HCT116 (cell line): Measurements from ENCODE around the gene SPI1. TPM values are rescaled to one million over a fixed set of nuclear protein-coding genes. Genes with fewer than 3 reads are reported as not detected.

Experiments used
- ATAC-seq: fragments of 200-7000 bp; cut with Tn5 transposase; 2 replicates; pipeline ENCODE4 v1.9.1; 2020; ENCODE audit warnings: mild to moderate bottlenecking, moderate library complexity
- BruUV-seq: library from RNA; stranded (reverse); fragments of 400-500 nt; replicated peaks from 2 replicates; lab custom pipeline; 2021; lab: Mats Ljungman, UMichigan
- CTCF ChIA-PET: fragments of 300-600 bp; sonication (Branson Sonifier 250); formaldehyde crosslinking; loops from one replicate; lab custom pipeline; 2021; ENCODE audit warnings: antibody characterized with exemption; lab: Charles Lee
- POLR2A ChIA-PET: fragments of 300-600, 350-600 bp; sonication (Branson Sonifier 250); formaldehyde crosslinking; loops from one replicate; lab custom pipeline; 2021; ENCODE audit warnings: antibody characterized with exemption; lab: Charles Lee
- RAD21 ChIA-PET, 2 experiments: fragments of 300-600 bp; sonication (Branson Sonifier 250); formaldehyde crosslinking; loops; one replicate each; lab custom pipeline; 2023; ENCODE audit warnings: low total read pairs in 2 of 2; ENCODE audit not compliant: uncharacterized antibody in 2 of 2, unreplicated experiment in 2 of 2, low non-redundant PET in 1 of 2; lab: Charles Lee
- DNase-seq: peaks from one replicate; pipeline ENCODE4 v3.0.0-alpha.2; 2010; ENCODE audit warnings: low read depth, low spot score
- H2AFZ ChIP-seq: fragments of 200-600 bp; shearing (Covaris generic), sonication (generic); 2 replicates; pipeline ENCODE4 v1.6.1; 2017; ENCODE audit warnings: low read depth, mixed run types, mixed read lengths, antibody characterized with exemption, low read length; ENCODE audit not compliant: poor library complexity, severe bottlenecking
- H3K27ac ChIP-seq: 2 replicates; pipeline ENCODE4 v1.5.1; 2012; ENCODE audit warnings: low read depth, low read length
- H3K27me3 ChIP-seq: fragments of 200-600 bp; sonication (generic); 2 replicates; pipeline ENCODE4 v1.6.1; 2016; ENCODE audit warnings: mixed run types, low read length, mixed read lengths; ENCODE audit not compliant: insufficient read depth
- H3K36me3 ChIP-seq, 2 experiments: fragments of 200-500 bp in 1 of 2; fragments of 200-600 bp in 1 of 2; sonication (Bioruptor generic) in 1 of 2; sonication (generic) in 1 of 2; 2 replicates each; pipeline versions ENCODE4 v1.5.1 to v1.6.1; 2014 to 2016; ENCODE audit warnings: low read length in 2 of 2, inconsistent platforms in 1 of 2, mixed read lengths in 1 of 2, mixed run types in 1 of 2; ENCODE audit not compliant: insufficient read depth in 2 of 2, control insufficient read depth in 1 of 2
- H3K4me1 ChIP-seq, 2 experiments: fragments of 200-600 bp in 1 of 2; sonication (generic) in 1 of 2; 2 replicates each; pipeline versions ENCODE4 v1.5.1 to v1.6.1; 2012 to 2017; ENCODE audit warnings: low read length in 2 of 2, inconsistent platforms in 1 of 2, mild to moderate bottlenecking in 1 of 2, mixed read lengths in 1 of 2, mixed run types in 1 of 2, moderate library complexity in 1 of 2; ENCODE audit not compliant: insufficient read depth in 2 of 2, control insufficient read depth in 1 of 2
- H3K4me2 ChIP-seq: fragments of 200-600 bp; sonication (generic); 2 replicates; pipeline ENCODE4 v1.6.1; 2017; ENCODE audit warnings: mixed run types, low read length, mixed read lengths
- H3K4me3 ChIP-seq, 2 experiments: fragments of 200-600 bp in 1 of 2; sonication (generic) in 1 of 2; replicated peaks in 1 of 2; 2 replicates each; pipeline ENCODE4 v1.5.1; 2011 to 2016; ENCODE audit warnings: low read length in 2 of 2, control low read depth in 1 of 2, low read depth in 1 of 2, mild to moderate bottlenecking in 1 of 2, mixed read lengths in 1 of 2, mixed run types in 1 of 2
- H3K79me2 ChIP-seq: fragments of 200-600 bp; sonication (generic); 2 replicates; pipeline ENCODE4 v1.6.1; 2017; ENCODE audit warnings: mild to moderate bottlenecking, mixed run types, low read length, moderate library complexity, mixed read lengths; ENCODE audit not compliant: insufficient read depth
- H3K9ac ChIP-seq: fragments of 200-600 bp; sonication (generic); 2 replicates; pipeline ENCODE4 v1.6.1; 2016; ENCODE audit warnings: low read length, mixed read lengths
- H3K9me2 ChIP-seq: fragments of 200-600 bp; sonication (generic), shearing (Covaris generic); 2 replicates; pipeline ENCODE4 v1.6.1; 2017; ENCODE audit warnings: mixed run types, mild to moderate bottlenecking, moderate library complexity; ENCODE audit not compliant: insufficient read depth
- H3K9me3 ChIP-seq, 2 experiments: fragments of 200-500 bp in 1 of 2; fragments of 200-600 bp in 1 of 2; sonication (Bioruptor generic) in 1 of 2; sonication (generic) in 1 of 2; 2 replicates each; pipeline ENCODE4 v1.6.1; 2014 to 2017; ENCODE audit warnings: low read length in 2 of 2, mixed read lengths in 2 of 2, inconsistent platforms in 1 of 2, low read depth in 1 of 2, mild to moderate bottlenecking in 1 of 2, mixed run types in 1 of 2, moderate library complexity in 1 of 2; ENCODE audit not compliant: control insufficient read depth in 1 of 2, insufficient read depth in 1 of 2
- H4K20me1 ChIP-seq: fragments of 200-600 bp; sonication (generic), shearing (Covaris generic); 2 replicates; pipeline ENCODE4 v1.6.1; 2017; ENCODE audit warnings: mixed run types, mild to moderate bottlenecking, moderate library complexity; ENCODE audit not compliant: insufficient read depth
- ELF1 ChIP-seq: IDR thresholded peaks from 2 replicates; pipeline ENCODE4 v1.6.1; 2012; ENCODE audit warnings: low read depth, borderline replicate concordance
- EZH2 ChIP-seq: fragments of 200-600 bp; sonication (generic); IDR thresholded peaks from 2 replicates; pipeline ENCODE4 v1.6.1; 2017; ENCODE audit warnings: antibody characterized with exemption, mixed run types
- JUND ChIP-seq: IDR thresholded peaks from 2 replicates; pipeline ENCODE4 v1.6.1; 2012
- POLR2AphosphoS5 ChIP-seq: IDR thresholded peaks from 2 replicates; pipeline ENCODE4 v1.6.1; 2011; ENCODE audit warnings: mild to moderate bottlenecking, low read depth, low read length, moderate library complexity
- SRF ChIP-seq: IDR thresholded peaks from 2 replicates; pipeline ENCODE4 v1.6.1; 2012; ENCODE audit warnings: low read depth
- intact Hi-C: fragments of 100-400 bp; cut with micrococcal nuclease; formaldehyde crosslinking; loops from 2 replicates; pipeline ENCODE4 v1.10.0; 2022
- total RNA-seq: library from RNA; stranded (reverse); gene quantifications from one replicate; pipeline ENCODE4 v1.2.1, GENCODE V29; 2021; ENCODE audit not compliant: unreplicated experiment
- TF ChIP-seq, protein P1 (sequence below): IDR thresholded peaks from 2 replicates; pipeline ENCODE4 v1.6.1; 2012
- TF ChIP-seq, protein P2 (sequence below), 3 experiments: fragments of 200-600 bp in 1 of 3; sonication (generic) in 1 of 3; IDR thresholded peaks in 2 of 3; conservative IDR thresholded peaks in 1 of 3; 2 replicates each; pipeline ENCODE4 v1.5.1; 2012 to 2017; ENCODE audit warnings: low read depth in 2 of 3, low read length in 2 of 3, antibody characterized with exemption in 1 of 3, borderline replicate concordance in 1 of 3, control low read depth in 1 of 3, mild to moderate bottlenecking in 1 of 3, mixed read lengths in 1 of 3, mixed run types in 1 of 3, moderate library complexity in 1 of 3; ENCODE audit not compliant: insufficient read depth in 1 of 3
- TF ChIP-seq, protein P3 (sequence below): IDR thresholded peaks from 2 replicates; pipeline ENCODE4 v1.6.1; 2012; ENCODE audit warnings: low read depth

SPI1 gene
- total RNA-seq, 1 experiment from 2014 or later, result 0.32 TPM

DNA sequence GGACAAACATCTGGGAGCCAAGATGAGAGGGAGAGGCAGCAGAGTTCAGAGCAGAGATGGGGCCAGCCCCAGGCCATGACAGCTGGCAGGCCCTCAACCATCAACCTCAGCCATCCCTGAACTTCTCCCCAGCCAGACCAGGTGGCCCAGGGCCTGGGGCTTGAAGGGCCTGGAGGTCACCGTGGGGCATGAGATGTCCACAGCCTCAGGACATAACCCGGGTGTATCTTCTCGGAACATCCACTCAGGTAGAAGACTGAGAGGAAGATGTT lies 17.6 kb upstream of the SPI1 start:
- no peak for TF ChIP-seq SRF
- TF ChIP-seq POLR2AphosphoS5, result no peak
- TF ChIP-seq, protein P1, sequence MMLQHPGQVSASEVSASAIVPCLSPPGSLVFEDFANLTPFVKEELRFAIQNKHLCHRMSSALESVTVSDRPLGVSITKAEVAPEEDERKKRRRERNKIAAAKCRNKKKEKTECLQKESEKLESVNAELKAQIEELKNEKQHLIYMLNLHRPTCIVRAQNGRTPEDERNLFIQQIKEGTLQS, result no peak
- TF ChIP-seq EZH2, result no peak
- TF ChIP-seq, protein P2, sequence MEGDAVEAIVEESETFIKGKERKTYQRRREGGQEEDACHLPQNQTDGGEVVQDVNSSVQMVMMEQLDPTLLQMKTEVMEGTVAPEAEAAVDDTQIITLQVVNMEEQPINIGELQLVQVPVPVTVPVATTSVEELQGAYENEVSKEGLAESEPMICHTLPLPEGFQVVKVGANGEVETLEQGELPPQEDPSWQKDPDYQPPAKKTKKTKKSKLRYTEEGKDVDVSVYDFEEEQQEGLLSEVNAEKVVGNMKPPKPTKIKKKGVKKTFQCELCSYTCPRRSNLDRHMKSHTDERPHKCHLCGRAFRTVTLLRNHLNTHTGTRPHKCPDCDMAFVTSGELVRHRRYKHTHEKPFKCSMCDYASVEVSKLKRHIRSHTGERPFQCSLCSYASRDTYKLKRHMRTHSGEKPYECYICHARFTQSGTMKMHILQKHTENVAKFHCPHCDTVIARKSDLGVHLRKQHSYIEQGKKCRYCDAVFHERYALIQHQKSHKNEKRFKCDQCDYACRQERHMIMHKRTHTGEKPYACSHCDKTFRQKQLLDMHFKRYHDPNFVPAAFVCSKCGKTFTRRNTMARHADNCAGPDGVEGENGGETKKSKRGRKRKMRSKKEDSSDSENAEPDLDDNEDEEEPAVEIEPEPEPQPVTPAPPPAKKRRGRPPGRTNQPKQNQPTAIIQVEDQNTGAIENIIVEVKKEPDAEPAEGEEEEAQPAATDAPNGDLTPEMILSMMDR (IDR thresholded peaks at IDR 0.05 in 2 of 3, conservative IDR thresholded peaks at IDR 0.05 in 1 of 3; ENCODE audit: borderline replicate concordance in 1 of 3, insufficient read depth in 1 of 3, low read depth in 2 of 3, low read length in 2 of 3), result no peak
- TF ChIP-seq, protein P3, sequence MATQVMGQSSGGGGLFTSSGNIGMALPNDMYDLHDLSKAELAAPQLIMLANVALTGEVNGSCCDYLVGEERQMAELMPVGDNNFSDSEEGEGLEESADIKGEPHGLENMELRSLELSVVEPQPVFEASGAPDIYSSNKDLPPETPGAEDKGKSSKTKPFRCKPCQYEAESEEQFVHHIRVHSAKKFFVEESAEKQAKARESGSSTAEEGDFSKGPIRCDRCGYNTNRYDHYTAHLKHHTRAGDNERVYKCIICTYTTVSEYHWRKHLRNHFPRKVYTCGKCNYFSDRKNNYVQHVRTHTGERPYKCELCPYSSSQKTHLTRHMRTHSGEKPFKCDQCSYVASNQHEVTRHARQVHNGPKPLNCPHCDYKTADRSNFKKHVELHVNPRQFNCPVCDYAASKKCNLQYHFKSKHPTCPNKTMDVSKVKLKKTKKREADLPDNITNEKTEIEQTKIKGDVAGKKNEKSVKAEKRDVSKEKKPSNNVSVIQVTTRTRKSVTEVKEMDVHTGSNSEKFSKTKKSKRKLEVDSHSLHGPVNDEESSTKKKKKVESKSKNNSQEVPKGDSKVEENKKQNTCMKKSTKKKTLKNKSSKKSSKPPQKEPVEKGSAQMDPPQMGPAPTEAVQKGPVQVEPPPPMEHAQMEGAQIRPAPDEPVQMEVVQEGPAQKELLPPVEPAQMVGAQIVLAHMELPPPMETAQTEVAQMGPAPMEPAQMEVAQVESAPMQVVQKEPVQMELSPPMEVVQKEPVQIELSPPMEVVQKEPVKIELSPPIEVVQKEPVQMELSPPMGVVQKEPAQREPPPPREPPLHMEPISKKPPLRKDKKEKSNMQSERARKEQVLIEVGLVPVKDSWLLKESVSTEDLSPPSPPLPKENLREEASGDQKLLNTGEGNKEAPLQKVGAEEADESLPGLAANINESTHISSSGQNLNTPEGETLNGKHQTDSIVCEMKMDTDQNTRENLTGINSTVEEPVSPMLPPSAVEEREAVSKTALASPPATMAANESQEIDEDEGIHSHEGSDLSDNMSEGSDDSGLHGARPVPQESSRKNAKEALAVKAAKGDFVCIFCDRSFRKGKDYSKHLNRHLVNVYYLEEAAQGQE, result no peak
- no peak for TF ChIP-seq JUND
- no peak for TF ChIP-seq ELF1
- no peaks in the 10 kb centered on the region for H3K27me3 ChIP-seq
- no peak for DNase-seq
- H3K79me2 ChIP-seq, result no peaks in the 10 kb centered on the region
- CTCF ChIA-PET, result no interaction called here
- no peak overlapping the region for H3K4me3 ChIP-seq
- H3K4me1 ChIP-seq, result no peaks in the 10 kb centered on the region
- no peaks in the 10 kb centered on the region for H3K9me3 ChIP-seq
- intact Hi-C loops, result no loop called here
- no peak overlapping the region for H3K27ac ChIP-seq
- RAD21 ChIA-PET, result no interaction called here
- no peak overlapping the region for H3K9ac ChIP-seq
- no peak overlapping the region for H3K4me2 ChIP-seq
- no peaks in the 10 kb centered on the region for H3K9me2 ChIP-seq
- BruUV-seq, result no TSS peak
- POLR2A ChIA-PET, result no interaction called here
- no peaks in the 10 kb centered on the region for H3K36me3 ChIP-seq
- H2AFZ ChIP-seq, result no peak overlapping the region
- no peaks in the 10 kb centered on the region for H4K20me1 ChIP-seq
- ATAC-seq, result no peak
